ENCODE data around the gene ISG20. TPM values are rescaled to one million over a fixed set of nuclear protein-coding genes. Genes with fewer than 3 reads are reported as not detected.
A peak's percentile ranks its signal among the peaks of the same experiment; 100 is the strongest.

ISG20 gene
- total RNA-seq, 1 experiment from 2014 or later: 9.7 TPM

DNA sequence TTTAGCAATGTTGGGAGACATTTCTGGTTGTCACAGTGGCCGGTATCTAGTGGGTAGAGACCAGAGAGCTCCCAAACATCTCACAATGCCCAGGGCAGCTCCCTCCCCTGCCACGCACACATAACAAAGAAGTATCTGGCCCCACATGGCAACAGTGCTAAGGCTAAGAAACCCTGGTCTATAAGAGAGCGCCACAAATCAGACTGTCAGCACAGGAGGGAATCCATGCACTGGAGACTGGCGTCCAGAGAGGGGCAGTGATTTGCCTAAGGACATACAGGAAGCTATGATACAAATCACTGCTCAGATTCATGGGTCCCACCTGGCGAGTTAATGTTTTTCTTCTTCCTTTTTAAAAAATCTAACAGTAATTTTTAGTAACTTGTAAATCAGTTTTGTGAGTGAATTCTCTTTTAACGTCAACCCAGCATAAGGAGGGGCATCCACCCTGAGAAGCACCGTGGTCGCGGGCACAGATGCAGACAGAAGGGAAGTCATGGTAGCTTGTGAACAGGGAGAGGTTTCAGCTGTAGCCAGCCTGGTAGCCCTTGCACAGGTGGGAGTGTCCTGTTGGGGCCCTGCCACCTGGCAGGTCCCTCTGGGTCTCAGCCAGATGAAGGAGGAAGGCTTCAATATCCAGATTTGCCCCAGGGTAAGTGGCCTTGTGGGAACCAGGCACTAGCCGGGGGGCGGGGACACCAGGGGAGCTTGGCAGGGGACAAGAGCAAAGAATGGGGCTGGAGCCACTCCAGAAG, 8.7 kb downstream of the ISG20 start:
- Mint-ChIP-seq H3K27ac (ENCODE audit: low read depth, unreplicated experiment) (no peak overlapping the region), H3K4me3 (ENCODE audit: unreplicated experiment) (no peak overlapping the region), H3K4me1 (ENCODE audit: insufficient read depth, unreplicated experiment) (peaks cover 23% of the 10 kb centered on the region), H3K36me3 (ENCODE audit: insufficient read depth, unreplicated experiment) (no peaks in the 10 kb centered on the region), H3K9me3 (ENCODE audit: unreplicated experiment) (no peaks in the 10 kb centered on the region), H3K27me3 (ENCODE audit: insufficient read depth, unreplicated experiment) (no peaks in the 10 kb centered on the region)
- ChIA-PET CTCF (interaction anchor here (0.6 to 5.5 kb wide), 3 partner anchors 10 to 120 kb away, joined by 3 to 29 read pairs (median 3); no protein-coding TSS in a partner anchor), POLR2A (no interaction called here)
- TF ChIP-seq, protein P1, sequence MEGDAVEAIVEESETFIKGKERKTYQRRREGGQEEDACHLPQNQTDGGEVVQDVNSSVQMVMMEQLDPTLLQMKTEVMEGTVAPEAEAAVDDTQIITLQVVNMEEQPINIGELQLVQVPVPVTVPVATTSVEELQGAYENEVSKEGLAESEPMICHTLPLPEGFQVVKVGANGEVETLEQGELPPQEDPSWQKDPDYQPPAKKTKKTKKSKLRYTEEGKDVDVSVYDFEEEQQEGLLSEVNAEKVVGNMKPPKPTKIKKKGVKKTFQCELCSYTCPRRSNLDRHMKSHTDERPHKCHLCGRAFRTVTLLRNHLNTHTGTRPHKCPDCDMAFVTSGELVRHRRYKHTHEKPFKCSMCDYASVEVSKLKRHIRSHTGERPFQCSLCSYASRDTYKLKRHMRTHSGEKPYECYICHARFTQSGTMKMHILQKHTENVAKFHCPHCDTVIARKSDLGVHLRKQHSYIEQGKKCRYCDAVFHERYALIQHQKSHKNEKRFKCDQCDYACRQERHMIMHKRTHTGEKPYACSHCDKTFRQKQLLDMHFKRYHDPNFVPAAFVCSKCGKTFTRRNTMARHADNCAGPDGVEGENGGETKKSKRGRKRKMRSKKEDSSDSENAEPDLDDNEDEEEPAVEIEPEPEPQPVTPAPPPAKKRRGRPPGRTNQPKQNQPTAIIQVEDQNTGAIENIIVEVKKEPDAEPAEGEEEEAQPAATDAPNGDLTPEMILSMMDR (IDR thresholded peaks at IDR 0.05; ENCODE audit: unreplicated experiment): no peak
- intact Hi-C loops (cut with micrococcal nuclease): no loop called here
- BruUV-seq (replicated peaks): no TSS peak
- DNase-seq (ENCODE audit: unreplicated experiment): no peak

DNA sequence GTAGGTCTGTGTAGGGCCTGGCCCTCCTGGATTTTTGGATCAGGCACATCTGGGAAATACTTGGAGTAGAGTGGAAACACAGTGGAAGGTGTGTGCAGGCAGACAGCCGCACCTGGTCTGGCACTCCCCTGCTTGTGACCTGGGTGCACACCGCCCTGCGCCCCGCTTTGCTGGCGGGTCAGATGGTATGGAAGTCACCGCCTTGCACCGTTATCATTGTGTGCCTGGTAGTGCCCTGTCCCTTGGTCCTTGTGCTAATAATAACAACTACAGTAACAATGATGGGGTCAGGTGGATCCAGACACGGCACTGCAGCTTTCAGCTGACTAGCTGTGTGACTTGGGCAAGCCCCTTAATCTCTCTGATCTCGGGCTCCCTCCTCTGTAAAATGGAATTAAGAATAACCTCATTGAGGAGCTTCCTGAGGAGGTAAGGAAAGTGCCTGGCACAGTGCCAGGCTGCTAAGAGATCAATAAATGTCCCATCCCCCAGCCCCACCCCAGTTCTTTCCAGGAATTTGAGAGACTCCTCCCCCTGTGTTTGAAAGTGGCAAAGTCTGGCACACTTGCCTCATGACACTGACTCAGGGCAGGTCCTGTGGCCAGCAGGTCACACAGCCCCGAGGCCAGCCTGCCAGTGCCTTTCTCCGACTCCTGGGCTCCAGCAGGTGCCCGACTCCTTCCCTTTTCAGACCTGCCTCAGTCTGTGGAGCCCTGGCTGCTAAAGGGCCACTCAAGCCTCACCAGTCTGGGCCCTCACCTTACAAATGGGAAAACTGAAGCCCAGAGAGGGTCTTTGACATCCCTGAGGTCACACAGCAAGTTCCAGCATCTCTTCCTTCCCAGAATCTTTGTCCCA, 9.8 kb downstream of the ISG20 start:
- peak; percentile 39 for DNase-seq (ENCODE audit: unreplicated experiment)
- Mint-ChIP-seq H3K9me3 (ENCODE audit: unreplicated experiment) (no peaks in the 10 kb centered on the region), H3K4me3 (ENCODE audit: unreplicated experiment) (no peak overlapping the region), H3K36me3 (ENCODE audit: insufficient read depth, unreplicated experiment) (no peaks in the 10 kb centered on the region), H3K27me3 (ENCODE audit: insufficient read depth, unreplicated experiment) (no peaks in the 10 kb centered on the region), H3K27ac (ENCODE audit: low read depth, unreplicated experiment) (no peak overlapping the region), H3K4me1 (ENCODE audit: insufficient read depth, unreplicated experiment) (peaks cover 30% of the 10 kb centered on the region)
- BruUV-seq (replicated peaks): no TSS peak
- ChIA-PET POLR2A (no interaction called here), CTCF (interaction anchor here (0.6 to 5.5 kb wide), 3 partner anchors 9 to 391 kb away, joined by 3 to 29 read pairs (median 4); partner anchors contain the start of gene ISG20)
- TF ChIP-seq, protein P1 (IDR thresholded peaks at IDR 0.05; ENCODE audit: unreplicated experiment): no peak
- intact Hi-C loops (cut with micrococcal nuclease): no loop called here

- peaks cover 30% of the 10 kb centered on the region for H3K4me1 Mint-ChIP-seq (ENCODE audit: insufficient read depth, unreplicated experiment)
- H3K9me3 Mint-ChIP-seq (ENCODE audit: unreplicated experiment): no peaks in the 10 kb centered on the region
- intact Hi-C loops (cut with micrococcal nuclease): no loop called here
- no TSS peak for BruUV-seq (replicated peaks)
- no peak overlapping the region for H3K27ac Mint-ChIP-seq (ENCODE audit: low read depth, unreplicated experiment)
- POLR2A ChIA-PET: no interaction called here
- no peaks in the 10 kb centered on the region for H3K36me3 Mint-ChIP-seq (ENCODE audit: insufficient read depth, unreplicated experiment)
- no peak overlapping the region for H3K4me3 Mint-ChIP-seq (ENCODE audit: unreplicated experiment)
- CTCF ChIA-PET: interaction anchor here (1.0 to 5.5 kb wide), 2 partner anchors 8 to 10 kb away, joined by 3 to 29 read pairs; partner anchors contain the start of gene ISG20
- no peaks in the 10 kb centered on the region for H3K27me3 Mint-ChIP-seq (ENCODE audit: insufficient read depth, unreplicated experiment)
- TF ChIP-seq, protein P1 (IDR thresholded peaks at IDR 0.05; ENCODE audit: unreplicated experiment): no peak
- DNase-seq (ENCODE audit: unreplicated experiment): peak; percentile 71
Observed at GRCh38 chr15:88649286-88649733, 10.5 kb downstream of the ISG20 start.

Measured in MCF 10A (cell line).